Esophagus squamous epithelium (tissue), 4 donors: ENCODE measurements around the gene HAO1.

ENCODE experiments used
- CTCF ChIP-seq, 6 experiments: fragments of 450-650 bp in 4 of 6; fragments of 200-600 bp in 2 of 6; sonication (generic) in 2 of 6; IDR thresholded peaks; one replicate each; pipeline ENCODE4 v1.5.1; 2016 to 2019; ENCODE audit warnings: antibody characterized with exemption in 6 of 6, mild to moderate bottlenecking in 4 of 6, moderate library complexity in 4 of 6
- POLR2A ChIP-seq, 4 donors: fragments of 450-650 bp; IDR thresholded peaks; one replicate each; pipeline ENCODE4 v1.6.1; 2017; ENCODE audit warnings: antibody characterized with exemption in 4 of 4, mild to moderate bottlenecking in 4 of 4, moderate library complexity in 3 of 4

GRCh38 chr20:7981374-7981773 is 41.1 kb upstream of the HAO1 start:
- TF ChIP-seq CTCF (IDR thresholded peaks at IDR 0.05) (no peak), POLR2A (IDR thresholded peaks at IDR 0.05) (no peak)
